ENCODE measurements around the gene C3.
"Not testable (repeated sequence)": the region's sequence is repeated elsewhere in the genome, so short reads cannot be mapped to it uniquely, and the experiment has no call there.

Gene C3

GRCh38 chr19:6651965-6652804, 68.3 kb downstream of the C3 start:
- Histone ChIP-seq H3K4me3 (ENCODE audit: insufficient read depth, low read depth, low read length) (no peak overlapping the region), H3K27me3 (ENCODE audit: control insufficient read depth, insufficient read depth, low read length, poor library complexity, severe bottlenecking) (no peaks in the 10 kb centered on the region), H3K36me3 (ENCODE audit: control insufficient read depth, insufficient read depth, low read length) (no peaks in the 10 kb centered on the region), H3K9me3 (ENCODE audit: control insufficient read depth, low read length) (peaks cover 5% of the 10 kb centered on the region), H3K4me1 (ENCODE audit: control insufficient read depth, insufficient read depth, low read length) (no peaks in the 10 kb centered on the region), H3K27ac (ENCODE audit: insufficient read depth, low read depth, low read length, poor library complexity, severe bottlenecking) (no peak overlapping the region)
- 73 to 78% methylated on average over 6 of the region's 6 CpGs for WGBS, 2 experiments

- no peaks in the 10 kb centered on the region for H3K4me1 ChIP-seq (ENCODE audit: control insufficient read depth, insufficient read depth, low read length)
- no peak overlapping the region for H3K4me3 ChIP-seq (ENCODE audit: insufficient read depth, low read depth, low read length)
- H3K27ac ChIP-seq (ENCODE audit: insufficient read depth, low read depth, low read length, poor library complexity, severe bottlenecking), result no peak overlapping the region
- H3K9me3 ChIP-seq (ENCODE audit: control insufficient read depth, low read length), result peaks cover 5% of the 10 kb centered on the region
- H3K27me3 ChIP-seq (ENCODE audit: control insufficient read depth, insufficient read depth, low read length, poor library complexity, severe bottlenecking), result no peaks in the 10 kb centered on the region
- 46 to 56% methylated on average over 2 of the region's 2 CpGs for WGBS, 2 experiments
- H3K36me3 ChIP-seq (ENCODE audit: control insufficient read depth, insufficient read depth, low read length), result no peaks in the 10 kb centered on the region
Observed at GRCh38 chr19:6649185-6649584, 71.3 kb downstream of the C3 start.

- 76 to 80% methylated on average over 8 to 9 of the region's 9 CpGs for WGBS, 2 experiments
- Histone ChIP-seq H3K4me1 (ENCODE audit: control insufficient read depth, insufficient read depth, low read length) (no peaks in the 10 kb centered on the region), H3K27me3 (ENCODE audit: control insufficient read depth, insufficient read depth, low read length, poor library complexity, severe bottlenecking) (no peaks in the 10 kb centered on the region), H3K4me3 (ENCODE audit: insufficient read depth, low read depth, low read length) (no peak overlapping the region), H3K36me3 (ENCODE audit: control insufficient read depth, insufficient read depth, low read length) (no peaks in the 10 kb centered on the region), H3K9me3 (ENCODE audit: control insufficient read depth, low read length) (peaks cover 5% of the 10 kb centered on the region), H3K27ac (ENCODE audit: insufficient read depth, low read depth, low read length, poor library complexity, severe bottlenecking) (no peak overlapping the region)
Observed at GRCh38 chr19:6648141-6648715, 72.2 kb downstream of the C3 start.

GRCh38 chr19:6644796-6645195, 75.7 kb downstream of the C3 start:
- WGBS, 2 experiments, result 87 to 90% methylated on average over 5 of the region's 5 CpGs
- Histone ChIP-seq H3K9me3 (ENCODE audit: control insufficient read depth, low read length) (peaks cover 5% of the 10 kb centered on the region), H3K4me3 (ENCODE audit: insufficient read depth, low read depth, low read length) (no peak overlapping the region), H3K4me1 (ENCODE audit: control insufficient read depth, insufficient read depth, low read length) (no peaks in the 10 kb centered on the region), H3K36me3 (ENCODE audit: control insufficient read depth, insufficient read depth, low read length) (no peaks in the 10 kb centered on the region), H3K27ac (ENCODE audit: insufficient read depth, low read depth, low read length, poor library complexity, severe bottlenecking) (no peak overlapping the region), H3K27me3 (ENCODE audit: control insufficient read depth, insufficient read depth, low read length, poor library complexity, severe bottlenecking) (no peaks in the 10 kb centered on the region)

GRCh38 chr19:6640333-6640732, 80.1 kb downstream of the C3 start:
- H3K4me3 ChIP-seq (ENCODE audit: insufficient read depth, low read depth, low read length); H3K36me3 ChIP-seq (ENCODE audit: control insufficient read depth, insufficient read depth, low read length); H3K27me3 ChIP-seq (ENCODE audit: control insufficient read depth, insufficient read depth, low read length, poor library complexity, severe bottlenecking); H3K4me1 ChIP-seq (ENCODE audit: control insufficient read depth, insufficient read depth, low read length); H3K27ac ChIP-seq (ENCODE audit: insufficient read depth, low read depth, low read length, poor library complexity, severe bottlenecking); H3K9me3 ChIP-seq (ENCODE audit: control insufficient read depth, low read length): not testable (repeated sequence)
- WGBS, 2 experiments, result 79 to 80% methylated on average over 9 of the region's 9 CpGs

- Histone ChIP-seq H3K27ac (ENCODE audit: insufficient read depth, low read depth, low read length, poor library complexity, severe bottlenecking) (no peak overlapping the region), H3K27me3 (ENCODE audit: control insufficient read depth, insufficient read depth, low read length, poor library complexity, severe bottlenecking) (no peaks in the 10 kb centered on the region), H3K36me3 (ENCODE audit: control insufficient read depth, insufficient read depth, low read length) (no peaks in the 10 kb centered on the region), H3K9me3 (ENCODE audit: control insufficient read depth, low read length) (peaks cover 1% of the 10 kb centered on the region), H3K4me1 (ENCODE audit: control insufficient read depth, insufficient read depth, low read length) (no peaks in the 10 kb centered on the region), H3K4me3 (ENCODE audit: insufficient read depth, low read depth, low read length) (no peak overlapping the region)
- 83 to 89% methylated on average over 4 of the region's 4 CpGs for WGBS, 2 experiments
Observed at GRCh38 chr19:6639439-6639838, 81.0 kb downstream of the C3 start.

- H3K9me3 ChIP-seq (ENCODE audit: control insufficient read depth, low read length); H3K27me3 ChIP-seq (ENCODE audit: control insufficient read depth, insufficient read depth, low read length, poor library complexity, severe bottlenecking); H3K4me3 ChIP-seq (ENCODE audit: insufficient read depth, low read depth, low read length); H3K36me3 ChIP-seq (ENCODE audit: control insufficient read depth, insufficient read depth, low read length); H3K4me1 ChIP-seq (ENCODE audit: control insufficient read depth, insufficient read depth, low read length); H3K27ac ChIP-seq (ENCODE audit: insufficient read depth, low read depth, low read length, poor library complexity, severe bottlenecking): not testable (repeated sequence)
- 81 to 84% methylated on average over 4 of the region's 4 CpGs for WGBS, 2 experiments
Observed at GRCh38 chr19:6633456-6633813, 87.0 kb downstream of the C3 start.

- H3K4me3 ChIP-seq (ENCODE audit: insufficient read depth, low read depth, low read length); H3K27ac ChIP-seq (ENCODE audit: insufficient read depth, low read depth, low read length, poor library complexity, severe bottlenecking); H3K36me3 ChIP-seq (ENCODE audit: control insufficient read depth, insufficient read depth, low read length); H3K27me3 ChIP-seq (ENCODE audit: control insufficient read depth, insufficient read depth, low read length, poor library complexity, severe bottlenecking); H3K4me1 ChIP-seq (ENCODE audit: control insufficient read depth, insufficient read depth, low read length); H3K9me3 ChIP-seq (ENCODE audit: control insufficient read depth, low read length): not testable (repeated sequence)
- 56 to 58% methylated on average over 25 to 26 of the region's 26 CpGs for WGBS, 2 experiments
Observed at GRCh38 chr19:6632747-6633455, 87.5 kb downstream of the C3 start.

- WGBS, 2 experiments, result 50 to 52% methylated on average over 12 of the region's 12 CpGs
- Histone ChIP-seq H3K9me3 (ENCODE audit: control insufficient read depth, low read length) (peaks cover 4% of the 10 kb centered on the region), H3K36me3 (ENCODE audit: control insufficient read depth, insufficient read depth, low read length) (no peaks in the 10 kb centered on the region), H3K27me3 (ENCODE audit: control insufficient read depth, insufficient read depth, low read length, poor library complexity, severe bottlenecking) (peaks cover 3% of the 10 kb centered on the region), H3K4me3 (ENCODE audit: insufficient read depth, low read depth, low read length) (no peak overlapping the region), H3K4me1 (ENCODE audit: control insufficient read depth, insufficient read depth, low read length) (no peaks in the 10 kb centered on the region), H3K27ac (ENCODE audit: insufficient read depth, low read depth, low read length, poor library complexity, severe bottlenecking) (no peak overlapping the region)
Observed at GRCh38 chr19:6632002-6632621, 88.3 kb downstream of the C3 start.

Data from ectodermal cell (in vitro differentiated cells).